B cell (primary cell): ENCODE data around the gene DNAJC25.

Source experiments
- EZH2 ChIP-seq: IDR thresholded peaks from 2 replicates; pipeline ENCODE4 v1.6.1; 2012; ENCODE audit warnings: borderline replicate concordance, low read depth, mild to moderate bottlenecking, moderate library complexity, low read length; ENCODE audit not compliant: insufficient read depth, poor library complexity, severe bottlenecking
- TF ChIP-seq, protein P1 (sequence below): fragments of 200-600 bp; IDR thresholded peaks from one replicate; pipeline ENCODE4 v1.8.0; 2022; ENCODE audit warnings: antibody characterized with exemption, mild to moderate bottlenecking

DNA sequence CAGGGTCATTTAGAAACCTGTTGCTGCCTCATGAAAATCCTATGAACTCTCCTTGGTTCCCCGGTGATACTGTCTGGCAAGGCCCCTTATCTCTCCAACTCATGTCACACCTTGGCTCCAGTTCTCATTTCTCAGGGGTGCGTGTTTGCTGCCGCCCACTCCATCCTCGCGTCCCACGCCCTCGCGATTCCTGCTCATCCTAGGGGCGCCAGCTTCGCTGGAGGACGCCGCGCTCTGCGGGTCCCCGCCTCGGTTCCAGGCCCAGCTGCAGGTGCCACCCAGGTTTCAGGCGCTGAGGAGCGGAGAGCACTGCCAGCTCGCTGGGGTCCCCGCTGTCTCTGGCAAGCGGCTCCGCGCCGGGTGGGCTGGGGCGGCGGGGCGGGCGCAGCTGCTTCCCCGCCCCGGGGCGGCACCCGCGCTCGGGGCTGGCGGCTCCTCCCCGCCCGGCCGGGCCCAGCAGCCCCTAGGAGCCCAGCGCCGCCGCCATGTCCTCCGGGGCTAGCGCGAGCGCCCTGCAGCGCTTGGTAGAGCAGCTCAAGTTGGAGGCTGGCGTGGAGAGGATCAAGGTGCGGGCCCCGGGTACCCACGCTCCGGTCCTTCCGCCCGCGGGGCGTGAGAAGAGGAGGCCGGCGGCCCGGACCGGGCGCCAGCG, 30.1 kb downstream of the DNAJC25 start, which contains the start of gene GNG10:
- TF ChIP-seq, protein P1, sequence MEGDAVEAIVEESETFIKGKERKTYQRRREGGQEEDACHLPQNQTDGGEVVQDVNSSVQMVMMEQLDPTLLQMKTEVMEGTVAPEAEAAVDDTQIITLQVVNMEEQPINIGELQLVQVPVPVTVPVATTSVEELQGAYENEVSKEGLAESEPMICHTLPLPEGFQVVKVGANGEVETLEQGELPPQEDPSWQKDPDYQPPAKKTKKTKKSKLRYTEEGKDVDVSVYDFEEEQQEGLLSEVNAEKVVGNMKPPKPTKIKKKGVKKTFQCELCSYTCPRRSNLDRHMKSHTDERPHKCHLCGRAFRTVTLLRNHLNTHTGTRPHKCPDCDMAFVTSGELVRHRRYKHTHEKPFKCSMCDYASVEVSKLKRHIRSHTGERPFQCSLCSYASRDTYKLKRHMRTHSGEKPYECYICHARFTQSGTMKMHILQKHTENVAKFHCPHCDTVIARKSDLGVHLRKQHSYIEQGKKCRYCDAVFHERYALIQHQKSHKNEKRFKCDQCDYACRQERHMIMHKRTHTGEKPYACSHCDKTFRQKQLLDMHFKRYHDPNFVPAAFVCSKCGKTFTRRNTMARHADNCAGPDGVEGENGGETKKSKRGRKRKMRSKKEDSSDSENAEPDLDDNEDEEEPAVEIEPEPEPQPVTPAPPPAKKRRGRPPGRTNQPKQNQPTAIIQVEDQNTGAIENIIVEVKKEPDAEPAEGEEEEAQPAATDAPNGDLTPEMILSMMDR, result no peak
- TF ChIP-seq EZH2, result no peak
